ENCODE measurements around the gene RFNG. TPM values are rescaled to one million over a fixed set of nuclear protein-coding genes. Genes with fewer than 3 reads are reported as not detected.
"Not testable (repeated sequence)": the region's sequence is repeated elsewhere in the genome, so short reads cannot be mapped to it uniquely, and the experiment has no call there.

The RFNG gene
- total RNA-seq, 2 donors from 2014 or later = 37.9 to 43.1 TPM

- no peak for ATAC-seq
- Histone ChIP-seq H3K27ac (no peak overlapping the region), H3K9me3 (no peaks in the 10 kb centered on the region), H3K4me3 (no peak overlapping the region), H3K27me3 (no peaks in the 10 kb centered on the region), H3K36me3 (replicated peaks in 1 of 2; ENCODE audit: insufficient read depth in 1 of 2, low read depth in 2 of 2) (no peaks in the 10 kb centered on the region), H3K4me1 (peaks cover 10% of the 10 kb centered on the region)
- DNase-seq = no peak
- 74 to 80% methylated on average over 6 to 16 of the region's 16 CpGs for WGBS, 2 donors
- intact Hi-C loops (cut with DNase I) = no loop called here
- no peak for TF ChIP-seq POLR2A (IDR thresholded peaks at IDR 0.05)
- TF ChIP-seq, protein P1, sequence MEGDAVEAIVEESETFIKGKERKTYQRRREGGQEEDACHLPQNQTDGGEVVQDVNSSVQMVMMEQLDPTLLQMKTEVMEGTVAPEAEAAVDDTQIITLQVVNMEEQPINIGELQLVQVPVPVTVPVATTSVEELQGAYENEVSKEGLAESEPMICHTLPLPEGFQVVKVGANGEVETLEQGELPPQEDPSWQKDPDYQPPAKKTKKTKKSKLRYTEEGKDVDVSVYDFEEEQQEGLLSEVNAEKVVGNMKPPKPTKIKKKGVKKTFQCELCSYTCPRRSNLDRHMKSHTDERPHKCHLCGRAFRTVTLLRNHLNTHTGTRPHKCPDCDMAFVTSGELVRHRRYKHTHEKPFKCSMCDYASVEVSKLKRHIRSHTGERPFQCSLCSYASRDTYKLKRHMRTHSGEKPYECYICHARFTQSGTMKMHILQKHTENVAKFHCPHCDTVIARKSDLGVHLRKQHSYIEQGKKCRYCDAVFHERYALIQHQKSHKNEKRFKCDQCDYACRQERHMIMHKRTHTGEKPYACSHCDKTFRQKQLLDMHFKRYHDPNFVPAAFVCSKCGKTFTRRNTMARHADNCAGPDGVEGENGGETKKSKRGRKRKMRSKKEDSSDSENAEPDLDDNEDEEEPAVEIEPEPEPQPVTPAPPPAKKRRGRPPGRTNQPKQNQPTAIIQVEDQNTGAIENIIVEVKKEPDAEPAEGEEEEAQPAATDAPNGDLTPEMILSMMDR (IDR thresholded peaks at IDR 0.05) = no peak
Observed at GRCh38 chr17:82043507-82043906, 8.1 kb downstream of the RFNG start.

DNA sequence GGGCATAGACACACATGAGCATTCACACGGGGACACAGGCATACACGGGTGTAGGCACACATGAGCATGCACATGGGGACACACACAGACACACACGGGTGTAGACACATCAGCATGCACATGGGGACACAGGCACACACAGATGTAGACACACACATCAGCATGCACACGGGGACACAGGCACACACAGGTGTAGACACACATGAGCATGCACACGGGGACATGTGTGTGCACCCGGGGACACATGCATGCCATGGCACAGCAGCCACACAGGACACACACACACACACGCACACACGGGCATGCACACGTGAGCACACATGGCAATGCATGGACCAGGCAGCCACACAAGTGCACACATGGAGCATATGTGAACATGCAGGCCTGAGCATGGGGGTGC is 9.0 kb downstream of the RFNG start:
- no peaks in the 10 kb centered on the region for H3K9me3 ChIP-seq
- peaks cover 15% of the 10 kb centered on the region for H3K4me1 ChIP-seq
- H3K27me3 ChIP-seq = no peaks in the 10 kb centered on the region
- DNase-seq (no peak), ATAC-seq (no peak)
- intact Hi-C loops (cut with DNase I) = no loop called here
- H3K4me3 ChIP-seq = no peak overlapping the region
- no peak overlapping the region for H3K27ac ChIP-seq
- TF ChIP-seq, protein P1 (IDR thresholded peaks at IDR 0.05) = no peak
- no peak for TF ChIP-seq POLR2A (IDR thresholded peaks at IDR 0.05)
- 77 to 83% methylated on average over 3 to 9 of the region's 9 CpGs for WGBS, 2 donors
- no peaks in the 10 kb centered on the region for H3K36me3 ChIP-seq (replicated peaks in 1 of 2; ENCODE audit: insufficient read depth in 1 of 2, low read depth in 2 of 2)

- Histone ChIP-seq H3K36me3 (replicated peaks in 1 of 2; ENCODE audit: insufficient read depth in 1 of 2, low read depth in 2 of 2) (no peaks in the 10 kb centered on the region), H3K9me3 (no peaks in the 10 kb centered on the region), H3K4me3 (no peak overlapping the region), H3K27me3 (no peaks in the 10 kb centered on the region), H3K4me1 (peaks cover 23% of the 10 kb centered on the region), H3K27ac (no peak overlapping the region)
- intact Hi-C loops (cut with DNase I) = no loop called here
- WGBS, 2 donors = 85 to 88% methylated on average over 17 of the region's 17 CpGs
- no peak for TF ChIP-seq POLR2A (IDR thresholded peaks at IDR 0.05)
- TF ChIP-seq, protein P1 (IDR thresholded peaks at IDR 0.05) = no peak
- DNase-seq = no peak
- no peak for ATAC-seq
Observed at GRCh38 chr17:82041144-82041814, 10.3 kb downstream of the RFNG start.

DNA sequence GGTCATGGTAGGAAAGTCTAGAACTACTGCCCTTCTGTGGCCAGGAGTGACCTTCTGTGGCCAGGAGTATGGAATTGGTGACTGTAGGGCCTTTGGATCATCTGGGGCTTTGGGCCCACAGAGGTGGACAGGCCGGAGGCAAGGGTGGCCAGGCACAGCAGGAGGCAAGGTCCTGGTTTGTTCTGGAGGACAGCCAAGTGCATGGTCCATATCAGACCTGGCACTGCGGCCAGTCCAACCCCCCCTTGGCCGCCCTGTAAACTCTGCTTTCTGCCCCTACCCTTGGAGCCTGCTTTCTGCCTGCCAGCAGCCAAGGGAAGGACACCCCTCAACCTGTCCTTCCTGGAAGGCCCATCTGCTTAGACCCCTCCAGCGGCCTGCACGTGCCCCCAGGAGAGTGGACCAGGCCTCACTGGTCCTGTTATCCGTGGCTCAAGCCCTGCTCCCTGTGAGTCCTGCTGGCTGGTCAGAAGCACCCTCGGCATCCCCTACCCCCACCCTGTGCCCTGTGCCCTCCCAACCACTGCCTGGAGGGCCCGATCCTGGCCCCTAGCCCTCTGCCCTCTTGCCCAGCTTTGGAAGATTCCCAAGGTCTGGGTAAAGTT is 11.8 kb downstream of the RFNG start:
- H3K27ac ChIP-seq = no peak overlapping the region
- 59 to 71% methylated on average over 2 to 8 of the region's 8 CpGs for WGBS, 2 donors
- intact Hi-C loops (cut with DNase I) = no loop called here

DNA sequence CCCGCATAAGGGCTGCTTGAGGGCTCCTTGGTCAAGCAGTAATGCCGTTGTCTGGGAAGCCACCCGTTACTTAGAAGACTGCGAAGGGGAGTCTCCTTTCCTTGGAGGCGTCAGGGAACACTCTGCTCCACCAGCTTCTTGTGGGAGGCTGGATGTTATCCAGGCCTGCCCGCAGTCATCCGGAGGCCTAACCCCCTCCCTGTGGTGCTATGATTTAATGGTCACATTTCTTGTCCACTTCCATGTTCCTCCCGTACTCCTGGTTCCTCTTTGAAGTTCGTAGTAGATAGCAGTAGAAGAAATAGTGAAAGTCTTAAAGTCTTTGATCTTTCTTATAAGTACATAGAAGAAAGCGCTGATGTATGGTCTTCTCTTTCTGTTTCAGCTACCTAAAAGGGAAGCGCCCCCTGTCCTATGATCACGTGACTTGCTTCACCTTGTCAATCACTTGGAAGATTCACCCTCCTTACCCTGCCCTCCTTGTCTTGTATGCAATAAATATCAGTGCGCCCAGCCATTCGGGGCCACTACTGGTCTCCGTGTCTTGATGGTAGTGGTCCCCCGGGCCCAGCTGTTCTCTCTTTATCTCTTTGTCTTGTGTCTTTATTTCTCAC is 12.7 kb downstream of the RFNG start:
- H3K36me3 ChIP-seq (replicated peaks in 1 of 2; ENCODE audit: insufficient read depth in 1 of 2, low read depth in 2 of 2); H3K4me3 ChIP-seq; H3K27me3 ChIP-seq; H3K9me3 ChIP-seq; intact Hi-C loops (cut with DNase I); H3K27ac ChIP-seq; ATAC-seq; DNase-seq: not testable (repeated sequence)
- WGBS, 2 donors = 86 to 90% methylated on average over 16 of the region's 16 CpGs
- peaks cover 30% of the 10 kb centered on the region for H3K4me1 ChIP-seq

More for the DNA sequence above, 11.8 kb downstream of the RFNG start:
- Histone ChIP-seq H3K36me3 (replicated peaks in 1 of 2; ENCODE audit: insufficient read depth in 1 of 2, low read depth in 2 of 2) (no peaks in the 10 kb centered on the region), H3K4me3 (no peak overlapping the region), H3K9me3 (no peaks in the 10 kb centered on the region), H3K4me1 (peaks cover 30% of the 10 kb centered on the region), H3K27me3 (no peaks in the 10 kb centered on the region)
- DNase-seq = peak in 1 of 4 donors; percentile 54
- TF ChIP-seq, protein P1 (IDR thresholded peaks at IDR 0.05) = no peak
- TF ChIP-seq POLR2A (IDR thresholded peaks at IDR 0.05) = no peak
- no peak for ATAC-seq
